T1000 (cell line): ENCODE measurements around the gene SGK1.
"Not testable (repeated sequence)": the region's sequence is repeated elsewhere in the genome, so short reads cannot be mapped to it uniquely, and the experiment has no call there.

Experiments used
- DNase-seq: peaks from one replicate; lab custom pipeline; 2025; ENCODE audit warnings: mixed read lengths; lab: John Stamatoyannopoulos, UW

The SGK1 gene

DNA sequence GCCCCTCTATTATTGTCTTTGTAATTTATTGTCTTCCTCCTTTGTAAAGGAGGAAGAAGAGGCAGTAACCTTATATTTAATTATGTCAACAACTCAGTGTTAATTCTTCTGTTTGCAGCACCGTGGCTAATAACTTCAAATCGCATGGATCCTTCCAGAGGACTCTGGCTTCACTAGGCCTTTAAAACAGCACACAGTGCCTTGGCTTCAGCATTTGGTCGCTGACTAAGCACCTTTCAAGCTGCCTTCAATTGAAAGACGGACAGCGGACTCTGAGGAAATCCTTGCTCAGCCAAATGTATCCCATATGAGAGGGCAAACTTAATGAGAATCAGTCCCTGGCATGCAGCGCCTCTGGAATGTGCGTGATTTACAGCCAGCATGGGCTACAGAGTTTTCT, 64.2 kb downstream of the SGK1 start:
- DNase-seq = no peak

GRCh38 chr6:134251320-134251719, 66.6 kb downstream of the SGK1 start:
- DNase-seq = no peak

- no peak for DNase-seq
Measured at GRCh38 chr6:134250776-134251175, 67.1 kb downstream of the SGK1 start.

GRCh38 chr6:134249759-134250602, 67.9 kb downstream of the SGK1 start:
- DNase-seq = no peak

- no peak for DNase-seq
Measured at GRCh38 chr6:134249239-134249758, 68.6 kb downstream of the SGK1 start.

DNA sequence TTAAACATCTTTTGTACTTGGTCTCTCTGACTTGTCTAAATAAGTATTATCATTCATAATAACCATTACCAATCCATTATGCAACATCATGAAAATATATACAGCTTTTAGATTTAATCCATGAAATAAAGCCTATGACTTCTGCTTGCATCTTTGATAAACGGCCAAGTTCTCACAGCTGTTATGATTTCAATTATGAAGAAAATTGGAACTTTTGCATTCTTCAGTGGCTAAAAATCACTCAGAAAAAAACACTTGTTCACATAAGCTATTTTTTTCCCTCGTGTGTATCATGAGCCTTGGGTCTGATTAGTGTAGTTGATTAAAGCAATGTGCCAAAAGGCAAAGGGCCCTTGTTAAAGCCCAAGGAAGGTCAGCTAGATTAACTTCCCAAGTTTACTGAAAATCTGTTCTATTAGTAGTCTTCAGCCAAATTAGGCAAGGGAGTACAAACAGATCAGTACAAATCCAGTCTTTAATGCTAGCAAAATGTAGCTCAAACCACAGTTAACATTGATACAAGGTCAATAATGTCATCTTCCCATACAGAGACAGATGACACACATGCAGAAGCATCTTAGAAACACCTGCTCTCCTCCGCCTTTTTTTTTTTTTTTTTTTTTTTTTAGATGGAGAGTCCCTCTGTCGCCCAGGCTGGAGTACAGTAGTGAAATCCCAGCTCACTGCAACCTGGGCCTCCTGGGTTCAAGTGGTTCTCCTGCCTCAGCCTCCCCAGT, 69.9 kb downstream of the SGK1 start:
- DNase-seq = no peak

- DNase-seq = no peak
Measured at GRCh38 chr6:134247231-134247833, 70.6 kb downstream of the SGK1 start.

DNA sequence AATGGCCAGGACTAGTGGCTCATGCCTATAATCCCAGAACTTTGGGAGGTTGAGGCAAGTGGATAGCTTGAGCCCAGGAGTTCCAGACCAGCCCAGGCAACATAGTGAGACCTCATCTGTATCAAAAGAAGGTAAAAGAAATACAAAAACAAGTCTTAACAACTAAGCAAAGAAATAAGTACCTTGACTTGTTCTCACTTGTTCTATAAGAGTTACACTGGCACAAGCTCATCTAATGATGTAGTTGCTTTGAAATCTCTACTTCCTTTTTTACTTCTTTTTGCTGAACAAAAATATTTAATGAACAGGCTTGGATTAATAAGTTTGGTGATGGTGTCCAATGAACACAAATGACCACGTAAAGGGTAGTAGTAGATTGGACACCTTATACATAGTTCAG, 72.2 kb downstream of the SGK1 start:
- no peak for DNase-seq

- DNase-seq = no peak
Measured at GRCh38 chr6:134245041-134245440, 72.9 kb downstream of the SGK1 start.

DNA sequence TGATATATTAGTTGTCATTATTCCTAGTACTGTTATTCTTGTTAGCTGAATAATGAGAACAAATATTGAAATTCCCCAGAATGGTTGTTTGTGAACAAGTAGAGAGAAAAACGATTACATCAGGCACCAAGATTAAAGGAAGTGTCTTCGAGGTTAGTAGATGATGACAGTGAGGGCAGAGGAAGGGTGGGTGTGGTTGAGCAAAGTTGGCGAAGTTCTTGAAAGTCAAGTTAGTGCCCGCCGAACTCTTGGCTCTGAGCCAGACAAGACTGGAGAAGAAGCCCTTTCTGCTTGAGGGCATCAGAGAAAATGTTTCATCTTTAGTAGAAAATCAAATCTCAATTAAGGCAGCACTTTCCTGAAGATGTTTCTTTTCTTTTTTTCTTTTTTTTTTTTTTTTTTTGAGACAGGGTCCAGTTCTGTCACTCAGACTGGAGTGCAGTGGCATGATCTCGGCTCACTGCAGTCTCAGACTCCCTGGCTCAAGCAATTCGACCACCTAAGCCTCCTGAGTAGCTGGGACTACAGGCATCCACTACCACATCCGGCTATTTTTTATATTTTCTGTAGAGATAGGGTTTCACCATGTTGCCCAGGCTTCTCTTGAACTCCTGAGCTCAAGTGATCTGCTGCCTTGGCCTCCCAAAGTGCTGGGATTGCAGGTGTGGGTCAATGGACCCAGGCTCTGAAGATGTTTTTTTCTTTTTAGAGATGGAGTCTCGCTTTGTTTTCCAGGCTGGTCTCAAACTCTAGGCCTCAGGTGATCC, 77.1 kb downstream of the SGK1 start:
- no peak for DNase-seq

- no peak for DNase-seq
Measured at GRCh38 chr6:134238960-134239795, 78.7 kb downstream of the SGK1 start.

DNA sequence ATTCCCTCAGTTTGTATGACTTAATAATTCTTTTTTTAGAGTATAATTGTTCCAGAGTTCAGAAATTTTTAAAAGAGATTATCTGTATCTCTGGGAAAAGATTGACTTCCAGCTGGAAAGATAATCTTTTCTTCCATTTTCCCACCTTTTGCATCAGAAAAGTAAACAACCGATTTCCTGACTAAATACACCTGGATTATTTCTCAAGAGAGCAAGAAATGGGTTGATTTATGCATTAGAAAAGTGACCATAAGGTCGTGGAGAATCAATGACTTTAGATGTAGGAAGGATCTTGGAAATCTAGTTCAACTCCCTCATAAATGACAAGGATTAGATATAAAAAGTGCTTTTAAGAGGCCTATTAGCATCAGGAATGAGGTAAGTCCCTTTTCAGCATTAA, 79.9 kb downstream of the SGK1 start:
- DNase-seq = no peak

- DNase-seq = no peak
Measured at GRCh38 chr6:134235937-134236751, 81.8 kb downstream of the SGK1 start.

- not testable (repeated sequence) for DNase-seq
Measured at GRCh38 chr6:134235334-134235733, 82.6 kb downstream of the SGK1 start.

GRCh38 chr6:134233180-134233955, 84.5 kb downstream of the SGK1 start:
- DNase-seq = no peak

- no peak for DNase-seq
Measured at GRCh38 chr6:134230940-134231339, 87.0 kb downstream of the SGK1 start.

- no peak for DNase-seq
Measured at GRCh38 chr6:134230087-134230700, 87.7 kb downstream of the SGK1 start.

- DNase-seq = no peak
Measured at GRCh38 chr6:134229520-134229919, 88.4 kb downstream of the SGK1 start.
